ENCODE measurements around the gene ABCC11.

- TF ChIP-seq CTCF (IDR thresholded peaks at IDR 0.05) (no peak), ZFX (IDR thresholded peaks at IDR 0.05; ENCODE audit: borderline replicate concordance) (no peak)
Measured at GRCh38 chr16:48193846-48194245, 53.5 kb downstream of the ABCC11 start.

Data from 22Rv1 (cell line).